ENCODE measurements around the gene KRT25. TPM values are rescaled to one million over a fixed set of nuclear protein-coding genes. Genes with fewer than 3 reads are reported as not detected.

The KRT25 gene
- total and polyA plus RNA-seq, 2 of the 13 experiments (the other 11 are each of a cell fraction or from before 2014, with no cell fraction given), result not detected

GRCh38 chr17:40707745-40708144, 47.4 kb downstream of the KRT25 start (continued):
- no peak for TF ChIP-seq ATF5 (CRISPR knock-in tag; IDR thresholded peaks at IDR 0.05; ENCODE audit: low read depth)
- no peak for TF ChIP-seq STAT5B (CRISPR knock-in tag; IDR thresholded peaks at IDR 0.05)
- TF ChIP-seq NR2F1 (CRISPR knock-in tag; IDR thresholded peaks at IDR 0.05), result peak in 1 of 2 experiments; percentile 28; a peak in 1 of 4 replicates
- TF ChIP-seq KDM2A (CRISPR knock-in tag; IDR thresholded peaks at IDR 0.05; ENCODE audit: borderline replicate concordance, low read depth), result no peak
- no peak for TF ChIP-seq SP140L (CRISPR knock-in tag; IDR thresholded peaks at IDR 0.05; ENCODE audit: borderline replicate concordance)
- peak; percentile 55; the same call in 1 of the 2 replicates for TF ChIP-seq FOSL2 (CRISPR knock-in tag; IDR thresholded peaks at IDR 0.05)
- no peak for TF ChIP-seq ZNF619 (CRISPR knock-in tag; IDR thresholded peaks at IDR 0.05)
- no peak for TF ChIP-seq ZXDC (CRISPR knock-in tag; IDR thresholded peaks at IDR 0.05)
- no peak for TF ChIP-seq REXO4 (CRISPR knock-in tag; IDR thresholded peaks at IDR 0.05; ENCODE audit: borderline replicate concordance)
- TF ChIP-seq NFE2L2 (IDR thresholded peaks at IDR 0.05; ENCODE audit: low read length), result peak; percentile 2; the same call in 1 of the 2 replicates
- no peak for TF ChIP-seq KAT8 (CRISPR knock-in tag; IDR thresholded peaks at IDR 0.05)
- TF ChIP-seq PPARG (CRISPR knock-in tag; conservative IDR thresholded peaks at IDR 0.05), result no peak
- TF ChIP-seq SRSF4 (IDR thresholded peaks at IDR 0.05; ENCODE audit: low read depth, low read length, poor library complexity, severe bottlenecking), result no peak
- TF ChIP-seq ZNF576 (CRISPR knock-in tag; IDR thresholded peaks at IDR 0.05), result no peak
- TF ChIP-seq NCOA5 (CRISPR knock-in tag; IDR thresholded peaks at IDR 0.05), result no peak
- TF ChIP-seq DZIP1 (CRISPR knock-in tag; IDR thresholded peaks at IDR 0.05), result no peak
- TF ChIP-seq ZNF557 (CRISPR knock-in tag; IDR thresholded peaks at IDR 0.05), result no peak
- TF ChIP-seq MBNL3 (CRISPR knock-in tag; conservative IDR thresholded peaks at IDR 0.05), result no peak
- TF ChIP-seq CEBPG (CRISPR knock-in tag; IDR thresholded peaks at IDR 0.05), result 0 out of 2 replicates have a peak, but pooled peaks have one; percentile 11
- peak; percentile 23; the same call in 1 of the 2 replicates for TF ChIP-seq ETV5 (CRISPR knock-in tag; IDR thresholded peaks at IDR 0.05; ENCODE audit: borderline replicate concordance)
- TF ChIP-seq ZNF75D (CRISPR knock-in tag; IDR thresholded peaks at IDR 0.05; ENCODE audit: borderline replicate concordance), result no peak
- peak; percentile 34; the same call in 1 of the 2 replicates for TF ChIP-seq ELF3 (CRISPR knock-in tag; IDR thresholded peaks at IDR 0.05)
- TF ChIP-seq SRSF9 (IDR thresholded peaks at IDR 0.05; ENCODE audit: borderline replicate concordance, insufficient read depth, low read depth, low read length, poor library complexity, severe bottlenecking), result no peak
- TF ChIP-seq ZNF850 (CRISPR knock-in tag; conservative IDR thresholded peaks at IDR 0.05), result no peak
- TF ChIP-seq NR2F6 (IDR thresholded peaks at IDR 0.05), result peak; percentile 43; the same call in 1 of the 2 replicates
- peak; percentile 28; the same call in 1 of the 2 replicates for TF ChIP-seq NR2F6 (CRISPR knock-in tag; IDR thresholded peaks at IDR 0.05)

All from HepG2 (cell line).